Fibroblast of gingiva (primary cell): Measurements from ENCODE around the gene MIDN.

Experiments used
- DNase-seq: peaks from one replicate; pipeline ENCODE4 v3.0.0-alpha.2; 2011; ENCODE audit warnings: low read depth

The MIDN gene

GRCh38 chr19:1233115-1233667, 15.2 kb upstream of the MIDN start:
- DNase-seq = no peak

GRCh38 chr19:1234051-1234954, 14.1 kb upstream of the MIDN start:
- no peak for DNase-seq

GRCh38 chr19:1234955-1235380, 13.4 kb upstream of the MIDN start:
- DNase-seq = no peak

- DNase-seq = no peak
Observed at GRCh38 chr19:1235625-1236538, 12.5 kb upstream of the MIDN start.

- no peak for DNase-seq
Observed at GRCh38 chr19:1236576-1236975, 11.8 kb upstream of the MIDN start.

- DNase-seq = no peak
Observed at GRCh38 chr19:1237027-1237659, 11.2 kb upstream of the MIDN start.

GRCh38 chr19:1237754-1238368, 10.5 kb upstream of the MIDN start, which contains the start of gene CBARP:
Gene CBARP (minus strand): TSS chr19:1238005. CDS start chr19:1236100, 1,905 bp downstream.
- no peak for DNase-seq

GRCh38 chr19:1238369-1239303, 9.7 kb upstream of the MIDN start:
- no peak for DNase-seq

- no peak for DNase-seq
Observed at GRCh38 chr19:1239420-1239795, 9.0 kb upstream of the MIDN start.

- DNase-seq = peak; percentile 88
Observed at GRCh38 chr19:1239796-1240737, 8.3 kb upstream of the MIDN start.

- DNase-seq = no peak
Observed at GRCh38 chr19:1240925-1241324, 7.5 kb upstream of the MIDN start.

- DNase-seq = peak; percentile 95
Observed at GRCh38 chr19:1241417-1242095, 6.8 kb upstream of the MIDN start, which contains the start of gene ATP5F1D. Gene ATP5F1D (plus strand): TSS chr19:1241751. CDS start chr19:1241851, 100 bp downstream.

- DNase-seq = peak; percentile 84
Observed at GRCh38 chr19:1243768-1244692, 4.4 kb upstream of the MIDN start.

GRCh38 chr19:1244693-1245451, 3.5 kb upstream of the MIDN start:
- peak; percentile 67 for DNase-seq

- no peak for DNase-seq
Observed at GRCh38 chr19:1245494-1246264, 2.7 kb upstream of the MIDN start.
